K562 (cell line): Measurements from ENCODE around the gene KCND1.

Experiments used
- PATZ1 ChIP-seq: fragments of 250-450 bp; sonication (Bioruptor Pico); IDR thresholded peaks from 2 replicates; pipeline ENCODE4 v1.5.0; 2020; ENCODE audit warnings: mild to moderate bottlenecking, borderline replicate concordance
- ZNF41 ChIP-seq: fragments of 250-450 bp; sonication (Bioruptor Pico); conservative IDR thresholded peaks from 2 replicates; pipeline ENCODE4 v1.4.0; 2020; ENCODE audit warnings: mild to moderate bottlenecking

- no peak for TF ChIP-seq PATZ1 (CRISPR knock-in tag)
- no peak for TF ChIP-seq ZNF41 (CRISPR knock-in tag)
Observed at GRCh38 chrX:48936429-48937053, 35.1 kb downstream of the KCND1 start.
